ENCODE results near the gene MCRS1. TPM values are rescaled to one million over a fixed set of nuclear protein-coding genes. Genes with fewer than 3 reads are reported as not detected.

MCRS1 gene
- total RNA-seq, 1 experiment from 2014 or later, result 103 TPM

DNA sequence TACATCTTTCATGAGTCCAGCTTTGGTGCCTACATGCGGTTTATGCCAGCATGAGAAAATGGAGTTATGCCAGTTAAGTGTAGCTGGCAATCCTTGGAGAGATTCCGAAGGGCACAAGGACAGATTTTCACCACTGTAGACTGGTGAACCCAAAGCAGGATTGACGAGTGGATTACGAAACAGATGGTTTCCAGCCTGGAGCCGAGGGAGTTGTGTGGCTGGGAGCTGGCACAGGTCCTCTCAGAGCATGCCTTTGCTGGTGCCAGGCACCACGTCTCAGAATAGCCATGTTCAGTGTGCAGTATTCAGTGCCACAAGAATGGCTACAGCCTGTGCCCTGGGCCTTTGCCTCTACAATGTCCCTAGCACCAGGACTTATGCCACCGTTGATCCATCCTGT, 15.9 kb downstream of the MCRS1 start:
- Histone ChIP-seq H2BK120ac (ENCODE audit: low read depth, low read length, poor library complexity, severe bottlenecking) (no peak overlapping the region), H2BK15ac (ENCODE audit: low read depth, low read length) (no peak overlapping the region), H4K91ac (ENCODE audit: insufficient read length, low read depth, low read length) (no peak overlapping the region), H3K79me1 (ENCODE audit: insufficient read depth, low read depth, low read length, poor library complexity, severe bottlenecking) (no peaks in the 10 kb centered on the region), H2BK12ac (ENCODE audit: insufficient read length, low read depth, low read length) (no peak overlapping the region), H2AFZ (ENCODE audit: low read length) (no peak overlapping the region), H4K5ac (ENCODE audit: insufficient read length, low read depth, low read length) (no peak overlapping the region), H3K9me3 (ENCODE audit: control insufficient read depth, low read depth, low read length) (no peaks in the 10 kb centered on the region), H2BK5ac (ENCODE audit: insufficient read length, low read length) (no peak overlapping the region), H3K4me1 (ENCODE audit: insufficient read depth, low read length) (no peaks in the 10 kb centered on the region), H3K4me2 (ENCODE audit: insufficient read depth, insufficient read length, low read length) (no peak overlapping the region), H4K20me1 (ENCODE audit: control insufficient read depth, insufficient read depth, insufficient read length) (no peaks in the 10 kb centered on the region), H3K18ac (ENCODE audit: insufficient read length, low read depth, low read length) (no peak overlapping the region), H3K23me2 (ENCODE audit: insufficient read length, low read depth, low read length, poor library complexity, severe bottlenecking) (peaks cover 7% of the 10 kb centered on the region), H3T11ph (ENCODE audit: low read length) (no peak overlapping the region), H3K56ac (ENCODE audit: insufficient read length, low read depth, low read length) (no peak overlapping the region), H3K79me2 (ENCODE audit: insufficient read depth, low read length) (no peaks in the 10 kb centered on the region), H3K14ac (ENCODE audit: insufficient read depth, low read length) (no peak overlapping the region; the same call in 1 of the 2 replicates), H2AK5ac (ENCODE audit: insufficient read length, low read length) (no peak overlapping the region), H3K4ac (ENCODE audit: low read depth, low read length) (no peak overlapping the region), H3K9ac (ENCODE audit: extremely low read depth, insufficient read length, low read length) (no peak overlapping the region), H3K27ac (ENCODE audit: insufficient read length, low read depth, low read length) (no peak overlapping the region), H2BK20ac (ENCODE audit: low read depth, low read length, poor library complexity, severe bottlenecking) (no peak overlapping the region), H4K8ac (replicated peaks; ENCODE audit: insufficient read length, low read depth, low read length) (no peak overlapping the region), H3K27me3 (ENCODE audit: insufficient read depth, low read length) (peaks cover 5% of the 10 kb centered on the region; the same call in 1 of the 2 replicates), H3K23ac (ENCODE audit: insufficient read length, low read depth, low read length) (no peak overlapping the region)
- H3K9me3 Mint-ChIP-seq, result no peaks in the 10 kb centered on the region; a peak in 1 of 5 replicates
- no CpG with 5 or more reads among the region's 7 CpGs for WGBS (ENCODE audit: extremely low coverage, insufficient read length, low lambda C conversion rate)
- H3K27me3 Mint-ChIP-seq (ENCODE audit: low read depth), result peaks cover 51% of the 10 kb centered on the region
- TF ChIP-seq CTCF (conservative IDR thresholded peaks at IDR 0.05), result no peak
- H3K4me1 Mint-ChIP-seq, result peaks cover 0 to 17% of the 10 kb centered on the region in 2 experiments; a peak in 2 of 4 replicates
- H3K4me3 Mint-ChIP-seq, result no peak overlapping the region
- H3K36me3 Mint-ChIP-seq (ENCODE audit: insufficient read depth in 1 of 3, low read depth in 3 of 3), result peaks cover 0 to 11% (median 10%) of the 10 kb centered on the region in 3 experiments; a peak in 4 of 7 replicates
- H3K27ac Mint-ChIP-seq, result no peak overlapping the region
- no peak for DNase-seq

Measured in H9 (cell line).